Activated T-cell treated with anti-CD3 and anti-CD28 coated beads, Interleukin-2, amount 50 U/mL, for 72 hours (primary cell): ENCODE measurements around the gene ACOX2. TPM values are rescaled to one million over a fixed set of nuclear protein-coding genes. Genes with fewer than 3 reads are reported as not detected.

Experiments used
- ATAC-seq, 2 donors: fragments of 150-1000 bp; cut with Tn5 transposase; replicated peaks in 1 of 2; 2 replicates each; pipeline ENCODE4 v1.10.0; 2021; ENCODE audit warnings: moderate library complexity in 2 of 2, mild to moderate bottlenecking in 1 of 2
- DNase-seq, 2 donors: peaks; one replicate each; pipeline ENCODE4 v3.0.0; 2021 to 2022; ENCODE audit warnings: mixed read lengths in 1 of 2
- H3K27ac Mint-ChIP-seq: one replicate; pipeline ENCODE4 v1.8.0; 2022; ENCODE audit warnings: mild to moderate bottlenecking, moderate library complexity, mixed read lengths
- H3K27me3 Mint-ChIP-seq: one replicate; pipeline ENCODE4 v1.8.0; 2022; ENCODE audit warnings: low read depth, mixed read lengths
- H3K36me3 Mint-ChIP-seq, 2 donors: one replicate each; pipeline ENCODE4 v1.8.0; 2022; ENCODE audit warnings: mixed read lengths in 2 of 2, mild to moderate bottlenecking in 1 of 2; ENCODE audit not compliant: insufficient read depth in 2 of 2
- H3K4me1 Mint-ChIP-seq: one replicate; pipeline ENCODE4 v1.8.0; 2022; ENCODE audit warnings: low read depth, mixed read lengths
- H3K4me3 Mint-ChIP-seq, 2 donors: one replicate each; pipeline ENCODE4 v1.8.0; 2022; ENCODE audit warnings: mild to moderate bottlenecking in 2 of 2, mixed read lengths in 2 of 2, moderate library complexity in 2 of 2
- H3K9me3 Mint-ChIP-seq, 2 donors: one replicate each; pipeline ENCODE4 v1.8.0; 2022; ENCODE audit warnings: mixed read lengths in 2 of 2
- total RNA-seq, 2 donors: library from RNA; stranded (reverse); gene quantifications; one replicate each; pipeline ENCODE4 v1.2.3, GENCODE V29; 2022

ACOX2 gene
- total RNA-seq, 2 donors from 2014 or later = not detected

DNA sequence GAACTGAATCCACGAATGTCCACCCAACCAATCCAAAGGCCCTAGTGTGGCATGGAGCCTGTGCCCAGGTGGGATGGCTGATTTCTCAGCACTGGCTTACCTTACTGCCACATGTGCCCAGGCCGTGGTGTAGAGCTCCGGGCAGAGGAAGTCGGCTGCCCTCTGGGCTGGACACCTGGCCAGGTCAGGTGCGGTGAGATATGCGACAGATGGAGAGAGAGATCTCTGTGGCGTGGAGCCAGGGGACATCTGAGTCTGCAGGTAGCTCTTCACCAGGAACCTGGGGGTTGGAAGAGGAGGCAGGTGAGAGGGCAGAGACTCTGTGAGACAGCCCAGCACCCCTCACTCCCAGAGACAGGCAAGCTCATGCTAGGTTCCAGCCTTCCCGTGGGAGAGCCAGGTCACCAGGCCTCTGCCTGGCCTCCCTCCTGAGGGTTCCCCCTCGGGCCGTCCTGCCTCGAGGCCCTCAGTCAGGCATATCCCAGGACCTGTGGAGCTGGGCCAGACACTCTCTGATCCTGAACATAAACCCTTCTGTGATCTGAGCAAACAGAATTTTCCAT is 12.6 kb downstream of the ACOX2 start:
- Mint-ChIP-seq H3K9me3 (no peaks in the 10 kb centered on the region), H3K4me3 (no peak overlapping the region), H3K36me3 (no peaks in the 10 kb centered on the region), H3K4me1 (peaks cover 14% of the 10 kb centered on the region), H3K27me3 (no peaks in the 10 kb centered on the region), H3K27ac (no peak overlapping the region)
- ATAC-seq (no peak), DNase-seq (no peak)

DNA sequence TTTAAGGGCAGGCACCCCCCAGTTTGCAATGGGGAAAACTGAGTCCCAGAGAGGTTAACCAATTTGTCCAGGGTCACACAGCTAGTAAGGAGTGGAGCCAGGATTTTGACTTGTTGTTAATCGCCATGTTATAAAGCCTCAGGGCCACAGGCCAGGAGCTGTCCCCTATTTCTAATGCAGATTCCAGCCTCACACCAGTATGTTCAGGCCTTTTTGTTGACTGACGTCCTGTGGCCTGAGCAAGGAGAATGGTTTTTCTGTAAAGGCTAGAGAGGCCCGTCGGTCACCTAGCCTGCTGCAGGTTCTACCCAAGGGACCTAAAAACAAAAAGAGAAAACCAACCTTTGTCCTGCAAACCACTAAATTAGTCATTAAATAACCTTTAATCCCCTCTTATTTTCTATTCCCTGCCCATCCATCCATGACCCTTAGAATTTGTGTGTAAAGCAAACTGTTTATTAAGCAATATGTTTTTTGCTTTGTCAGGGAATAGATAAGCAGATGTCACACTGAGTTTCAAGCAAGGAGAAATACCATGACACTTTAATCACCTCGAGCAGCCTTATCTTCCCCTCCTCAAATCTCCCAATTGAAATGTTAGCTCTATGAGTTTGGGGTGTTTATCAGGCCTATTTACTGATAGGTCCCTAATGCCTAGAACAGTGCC is 14.1 kb downstream of the ACOX2 start:
- no peaks in the 10 kb centered on the region for H3K36me3 Mint-ChIP-seq
- no peaks in the 10 kb centered on the region for H3K9me3 Mint-ChIP-seq
- no peak overlapping the region for H3K4me3 Mint-ChIP-seq
- no peaks in the 10 kb centered on the region for H3K27me3 Mint-ChIP-seq
- DNase-seq (no peak), ATAC-seq (no peak)
- H3K27ac Mint-ChIP-seq = no peak overlapping the region
- peaks cover 14% of the 10 kb centered on the region for H3K4me1 Mint-ChIP-seq

DNA sequence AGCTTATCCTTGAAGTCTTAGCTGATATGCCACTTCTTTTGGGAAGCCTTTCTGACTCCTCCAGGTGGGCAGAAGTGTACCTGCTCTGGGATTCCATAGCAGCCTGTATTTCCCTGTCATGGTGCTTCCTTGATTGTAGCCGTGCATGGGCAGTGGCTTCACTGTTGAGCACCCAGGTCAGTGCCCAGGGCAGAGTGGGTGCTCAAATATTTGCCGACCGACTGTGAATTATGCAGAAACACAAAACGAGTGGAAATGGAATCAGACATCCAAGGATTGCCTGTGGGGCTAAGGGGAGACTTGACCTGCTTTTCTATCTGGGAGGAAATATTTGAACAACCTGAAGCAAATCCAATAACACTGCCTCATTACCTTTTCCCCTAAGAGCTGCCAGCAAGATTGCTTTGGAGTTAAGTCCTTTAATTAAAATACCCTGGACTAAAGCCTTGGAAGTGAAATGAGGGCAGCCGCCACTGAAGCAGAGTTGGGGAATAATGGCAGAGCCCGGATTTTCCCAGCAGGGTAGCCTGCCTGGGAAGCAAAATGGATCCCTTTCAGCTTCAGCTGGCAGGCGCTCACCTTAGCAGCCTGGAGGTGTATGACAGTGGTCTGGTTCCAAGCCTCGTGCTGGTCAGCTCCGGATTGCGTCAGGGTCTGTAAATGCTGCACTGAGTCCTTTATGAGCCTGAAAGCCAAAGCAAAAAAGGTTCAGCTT is 14.9 kb downstream of the ACOX2 start:
- Mint-ChIP-seq H3K4me3 (no peak overlapping the region), H3K9me3 (no peaks in the 10 kb centered on the region), H3K27me3 (no peaks in the 10 kb centered on the region), H3K36me3 (no peaks in the 10 kb centered on the region), H3K27ac (no peak overlapping the region), H3K4me1 (peaks cover 13% of the 10 kb centered on the region)
- ATAC-seq (no peak), DNase-seq (no peak)

DNA sequence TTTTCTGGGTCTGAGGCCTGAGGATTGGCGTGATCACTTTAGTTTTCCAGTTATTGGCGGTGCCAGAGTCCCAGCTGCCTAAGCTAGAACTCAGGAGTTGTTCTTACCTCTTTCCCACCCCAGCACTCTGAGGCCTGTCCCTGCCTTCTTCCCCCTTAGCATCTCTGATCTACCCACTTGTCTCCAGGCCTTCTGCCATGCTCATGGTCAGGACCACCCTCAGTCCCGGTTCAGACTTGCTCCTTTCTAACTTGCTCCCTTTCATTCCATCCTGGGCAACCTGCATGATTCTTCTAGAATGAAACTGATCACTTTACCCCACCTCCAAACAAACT is 15.7 kb downstream of the ACOX2 start:
- no peaks in the 10 kb centered on the region for H3K9me3 Mint-ChIP-seq

DNA sequence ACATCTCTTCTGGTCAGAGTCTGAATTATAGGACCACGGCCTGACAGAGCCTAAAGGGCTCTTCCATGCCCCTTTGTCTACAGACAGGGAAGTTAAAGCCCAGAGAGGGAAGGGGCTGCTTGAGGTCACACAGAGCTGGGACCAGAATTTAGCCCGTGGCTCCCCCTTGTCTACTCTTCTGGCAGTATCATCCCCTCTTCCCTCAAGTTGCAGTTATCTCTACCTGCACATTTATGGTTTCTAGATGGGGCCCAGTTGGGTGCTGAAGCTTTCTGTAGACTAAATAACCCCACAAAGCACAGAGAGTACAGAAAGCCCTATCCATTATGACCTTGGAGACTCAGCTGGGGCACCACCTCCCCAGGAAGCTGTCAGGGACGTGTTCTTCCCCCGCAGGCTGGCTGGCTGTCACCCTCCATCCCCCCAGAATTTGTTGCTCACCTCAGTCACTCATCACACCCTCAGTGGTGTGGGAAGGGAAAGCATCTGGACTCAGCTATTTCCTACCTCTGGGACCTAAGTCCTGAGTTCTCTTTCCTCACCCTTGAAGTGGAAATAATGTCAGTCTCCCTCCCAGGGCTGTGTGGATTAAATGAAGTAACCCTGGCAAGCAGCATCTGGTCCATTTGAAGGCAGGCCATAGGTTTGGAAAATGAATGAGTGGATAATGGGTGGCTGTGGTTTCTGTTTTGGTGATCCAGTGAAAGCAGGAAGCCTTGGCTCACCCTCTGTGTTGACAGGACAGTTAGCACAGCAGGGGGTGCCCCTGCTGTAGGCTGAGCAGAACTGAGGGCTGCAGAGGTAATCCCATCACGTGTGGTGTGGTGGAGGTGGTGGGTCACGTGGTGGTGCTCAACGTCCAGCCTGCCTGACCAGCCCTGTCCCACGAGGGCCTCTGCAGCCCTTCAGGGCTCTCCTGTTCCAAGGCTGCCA is 16.3 kb downstream of the ACOX2 start:
- H3K9me3 Mint-ChIP-seq = no peaks in the 10 kb centered on the region
- H3K4me1 Mint-ChIP-seq = peaks cover 3% of the 10 kb centered on the region
- no peak overlapping the region for H3K27ac Mint-ChIP-seq
- ATAC-seq (no peak), DNase-seq (no peak)
- H3K4me3 Mint-ChIP-seq = no peak overlapping the region
- H3K36me3 Mint-ChIP-seq = no peaks in the 10 kb centered on the region
- no peaks in the 10 kb centered on the region for H3K27me3 Mint-ChIP-seq

More for the DNA sequence above, 15.7 kb downstream of the ACOX2 start:
- H3K4me3 Mint-ChIP-seq = no peak overlapping the region
- ATAC-seq (no peak), DNase-seq (no peak)
- H3K4me1 Mint-ChIP-seq = peaks cover 8% of the 10 kb centered on the region
- H3K27me3 Mint-ChIP-seq = no peaks in the 10 kb centered on the region
- H3K27ac Mint-ChIP-seq = no peak overlapping the region
- no peaks in the 10 kb centered on the region for H3K36me3 Mint-ChIP-seq

DNA sequence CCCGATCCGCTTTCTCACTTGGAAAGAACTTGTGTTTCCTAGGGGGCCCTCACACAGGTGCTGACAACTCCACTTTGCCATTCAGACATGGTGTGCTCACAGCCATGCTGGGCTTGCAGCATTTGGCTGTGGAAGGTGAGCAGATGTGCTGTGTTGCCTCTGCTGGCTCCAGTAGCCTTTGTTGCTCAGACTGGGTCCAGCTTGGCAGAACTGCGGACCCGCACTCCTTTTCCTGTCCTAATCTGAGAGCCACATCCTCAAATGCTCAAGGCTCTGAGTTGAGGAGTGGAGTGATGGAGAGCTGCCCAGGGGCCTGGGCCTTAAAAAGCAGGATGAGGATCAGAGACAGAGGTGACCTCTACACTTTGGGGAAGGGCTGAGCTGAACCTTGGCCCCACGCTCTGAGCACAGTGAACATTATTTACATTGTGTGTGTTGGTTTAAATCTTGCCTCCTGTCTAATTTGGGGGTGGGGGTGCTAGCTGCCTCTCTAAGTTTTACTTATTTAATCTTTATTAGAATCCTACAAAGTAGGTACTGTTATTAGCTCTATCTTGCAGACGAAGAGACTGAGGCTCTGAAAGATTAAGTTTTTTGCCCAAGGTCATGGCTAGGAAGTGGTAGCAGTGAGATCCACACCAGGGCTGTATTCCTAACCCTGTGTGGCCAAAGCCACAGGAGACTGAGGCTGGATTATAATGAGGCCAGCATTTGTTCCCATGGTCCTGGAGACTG is 17.2 kb downstream of the ACOX2 start:
- no peaks in the 10 kb centered on the region for H3K4me1 Mint-ChIP-seq
- no peaks in the 10 kb centered on the region for H3K27me3 Mint-ChIP-seq
- H3K9me3 Mint-ChIP-seq = no peaks in the 10 kb centered on the region
- DNase-seq = no peak
- no peak for ATAC-seq
- no peak overlapping the region for H3K27ac Mint-ChIP-seq
- no peaks in the 10 kb centered on the region for H3K36me3 Mint-ChIP-seq
- no peak overlapping the region for H3K4me3 Mint-ChIP-seq

DNA sequence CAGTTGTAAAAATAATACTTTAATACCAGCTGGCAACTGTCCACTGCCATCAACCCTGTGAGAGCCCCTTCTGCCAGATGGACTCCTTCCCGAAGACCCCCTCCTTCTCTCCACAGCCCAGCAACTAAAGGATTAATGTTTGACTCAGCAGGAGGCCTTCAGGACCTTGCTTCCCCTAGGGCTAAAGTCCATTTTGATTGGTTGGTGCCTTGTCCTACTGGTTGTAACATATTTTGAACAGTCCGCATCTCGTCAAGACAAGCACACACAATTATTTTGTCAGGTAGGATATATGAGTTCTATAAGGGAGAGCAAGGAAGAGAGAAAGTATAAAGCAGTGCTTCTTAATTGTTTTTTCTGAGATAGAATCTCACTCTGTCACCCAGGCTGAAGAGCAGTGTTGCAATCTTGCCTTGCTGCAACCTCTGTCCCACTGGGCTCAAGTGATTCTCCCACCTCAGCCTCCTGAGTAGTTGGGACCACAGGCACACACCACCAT is 18.6 kb downstream of the ACOX2 start:
- DNase-seq (no peak), ATAC-seq (no peak)
- H3K9me3 Mint-ChIP-seq = no peaks in the 10 kb centered on the region
- no peaks in the 10 kb centered on the region for H3K36me3 Mint-ChIP-seq
- no peak overlapping the region for H3K4me3 Mint-ChIP-seq
- H3K27ac Mint-ChIP-seq = no peak overlapping the region
- H3K4me1 Mint-ChIP-seq = no peaks in the 10 kb centered on the region
- no peaks in the 10 kb centered on the region for H3K27me3 Mint-ChIP-seq

DNA sequence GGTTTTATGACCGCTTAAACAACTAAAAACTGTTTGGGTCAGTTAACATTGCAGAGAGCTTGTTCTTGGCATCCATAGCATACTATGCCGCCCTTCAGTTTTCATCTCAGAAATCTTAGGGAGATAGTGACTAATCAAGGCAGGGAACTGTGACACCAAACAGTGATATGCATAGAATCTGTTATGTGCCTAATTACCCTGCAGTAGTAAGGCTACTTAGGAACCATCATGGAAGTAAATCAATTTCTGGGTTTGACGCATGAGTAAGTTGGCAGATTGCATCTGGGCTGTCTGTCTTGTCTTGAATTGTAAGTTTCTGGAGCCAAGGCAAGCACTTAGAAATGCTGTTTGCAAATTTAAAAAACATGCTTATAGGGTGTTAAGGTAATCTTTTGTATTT is 22.6 kb downstream of the ACOX2 start:
- no peak overlapping the region for H3K27ac Mint-ChIP-seq
- no peaks in the 10 kb centered on the region for H3K27me3 Mint-ChIP-seq
- ATAC-seq (no peak), DNase-seq (no peak)
- H3K4me1 Mint-ChIP-seq = no peaks in the 10 kb centered on the region
- no peak overlapping the region for H3K4me3 Mint-ChIP-seq
- no peaks in the 10 kb centered on the region for H3K36me3 Mint-ChIP-seq
- no peaks in the 10 kb centered on the region for H3K9me3 Mint-ChIP-seq

DNA sequence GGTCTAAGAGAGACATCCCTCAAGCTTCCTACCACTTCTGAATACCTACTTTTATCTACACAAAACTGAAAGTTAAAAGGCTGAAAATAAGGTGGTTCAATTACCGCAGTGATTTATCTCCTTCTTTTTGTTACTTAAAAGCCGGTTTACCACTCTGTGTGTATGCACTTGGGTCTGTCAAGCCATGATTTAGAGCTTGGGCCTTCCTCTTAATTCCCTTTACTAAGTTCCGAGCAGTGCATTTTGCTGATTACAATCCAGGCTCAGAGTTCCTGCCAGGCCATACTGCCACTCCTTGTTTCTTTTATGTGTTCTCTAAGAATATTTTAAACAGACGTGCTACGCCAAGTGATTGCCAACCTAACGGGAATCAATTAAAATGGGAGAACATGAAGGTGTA is 28.6 kb downstream of the ACOX2 start:
- no peak for ATAC-seq
- H3K4me3 Mint-ChIP-seq = no peak overlapping the region
- H3K9me3 Mint-ChIP-seq = no peaks in the 10 kb centered on the region
- no peaks in the 10 kb centered on the region for H3K27me3 Mint-ChIP-seq
- DNase-seq = no peak
- no peaks in the 10 kb centered on the region for H3K36me3 Mint-ChIP-seq
- no peak overlapping the region for H3K27ac Mint-ChIP-seq
- H3K4me1 Mint-ChIP-seq = no peaks in the 10 kb centered on the region

DNA sequence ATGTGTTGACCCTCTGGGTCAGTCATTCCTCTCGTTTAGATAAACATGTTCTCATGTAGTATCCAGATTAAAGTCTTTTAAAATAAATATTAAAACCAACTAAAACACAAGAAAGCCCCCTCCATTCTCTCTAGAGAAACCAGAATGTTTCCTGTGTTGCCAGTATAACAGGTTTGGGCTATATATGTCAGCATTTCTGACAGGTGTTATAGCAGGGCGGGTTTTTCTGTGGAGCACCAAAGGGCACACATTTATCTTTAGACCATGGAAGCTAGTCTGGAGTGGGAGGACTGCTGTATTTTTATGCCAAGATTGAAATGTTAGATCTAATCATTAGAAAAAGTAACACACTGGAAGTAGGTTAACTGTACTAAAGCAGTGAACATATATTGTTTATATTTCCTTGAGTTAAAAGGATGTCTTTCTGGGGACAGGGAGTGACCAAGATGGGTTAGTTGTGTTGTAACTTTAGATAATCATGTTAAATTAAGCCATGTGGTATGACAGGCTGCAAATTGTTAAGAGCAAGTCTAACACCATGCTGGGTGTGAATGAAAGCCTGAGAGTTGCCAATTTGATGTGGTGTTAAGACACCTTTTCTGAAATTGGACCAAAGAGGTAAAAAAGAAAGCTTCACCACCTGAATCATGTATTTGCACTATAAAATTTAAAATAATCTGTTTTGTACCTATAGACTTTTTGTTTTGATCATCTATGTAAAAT is 29.5 kb downstream of the ACOX2 start:
- H3K9me3 Mint-ChIP-seq = no peaks in the 10 kb centered on the region
- ATAC-seq = no peak
- H3K36me3 Mint-ChIP-seq = no peaks in the 10 kb centered on the region
- H3K4me1 Mint-ChIP-seq = no peaks in the 10 kb centered on the region
- no peak overlapping the region for H3K27ac Mint-ChIP-seq
- H3K4me3 Mint-ChIP-seq = no peak overlapping the region
- no peak for DNase-seq
- no peaks in the 10 kb centered on the region for H3K27me3 Mint-ChIP-seq

DNA sequence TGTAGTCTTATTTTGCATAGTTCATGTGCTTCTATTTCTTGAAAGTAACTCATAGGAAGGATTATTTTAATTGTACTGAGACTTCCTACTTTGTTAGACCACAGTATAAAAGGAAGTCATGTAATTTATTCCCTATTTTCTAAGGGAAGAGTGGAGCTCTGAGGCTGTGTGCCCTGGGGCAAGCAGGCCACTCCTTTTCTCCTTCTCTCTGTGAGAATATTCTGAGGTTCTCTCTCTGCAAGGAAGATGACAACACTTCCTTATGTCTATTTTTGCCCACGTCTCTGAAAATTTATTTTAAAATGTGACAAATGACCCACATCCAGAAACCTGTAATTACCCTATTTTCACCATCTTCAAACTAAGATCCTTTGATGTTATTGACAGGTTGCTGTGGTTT is 34.1 kb downstream of the ACOX2 start:
- no peak for DNase-seq
- no peaks in the 10 kb centered on the region for H3K9me3 Mint-ChIP-seq
- H3K4me1 Mint-ChIP-seq = peaks cover 15% of the 10 kb centered on the region
- no peak for ATAC-seq
- H3K4me3 Mint-ChIP-seq = no peak overlapping the region
- no peak overlapping the region for H3K27ac Mint-ChIP-seq
- H3K36me3 Mint-ChIP-seq = peaks cover 2 to 5% of the 10 kb centered on the region in 2 donors
- no peaks in the 10 kb centered on the region for H3K27me3 Mint-ChIP-seq

DNA sequence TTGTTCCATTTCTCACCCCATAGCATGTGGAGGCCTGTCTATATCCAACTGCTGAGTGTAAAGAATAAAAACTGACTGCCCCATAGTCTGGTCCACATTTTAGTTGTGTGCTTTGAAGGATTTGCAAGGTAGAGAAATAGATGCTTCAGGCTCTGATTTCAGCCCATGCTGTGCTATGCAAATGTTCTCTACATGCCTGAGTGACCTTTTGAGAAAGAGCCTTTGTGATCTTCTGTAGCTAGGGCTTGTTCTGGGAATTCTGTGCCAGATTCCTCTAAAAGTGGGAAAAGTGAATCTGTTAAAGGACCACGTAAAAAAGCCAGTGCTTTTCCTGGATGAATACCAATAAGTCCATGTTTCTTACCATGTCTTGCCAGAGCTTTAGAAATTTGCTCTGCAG is 39.9 kb downstream of the ACOX2 start:
- no peak overlapping the region for H3K4me3 Mint-ChIP-seq
- H3K27me3 Mint-ChIP-seq = no peaks in the 10 kb centered on the region
- no peaks in the 10 kb centered on the region for H3K9me3 Mint-ChIP-seq
- no peak overlapping the region for H3K27ac Mint-ChIP-seq
- ATAC-seq (no peak), DNase-seq (no peak)
- H3K4me1 Mint-ChIP-seq = peaks cover 63% of the 10 kb centered on the region
- peaks cover 5% of the 10 kb centered on the region in 2 donors for H3K36me3 Mint-ChIP-seq
